Subcutaneous abdominal adipose tissue (tissue), 5 donors: ENCODE data around the gene STAB1.

Experiments
- H3K27ac ChIP-seq: one replicate; pipeline ENCODE4 v1.7.0; 2013; ENCODE audit warnings: low read depth, mild to moderate bottlenecking, inconsistent platforms, low read length, moderate library complexity
- H3K27me3 ChIP-seq, 5 donors: one replicate each; pipeline ENCODE4 v1.7.0; 2013; ENCODE audit warnings: low read length in 5 of 5, inconsistent platforms in 1 of 5; ENCODE audit not compliant: control insufficient read depth in 5 of 5, insufficient read depth in 4 of 5
- H3K36me3 ChIP-seq, 5 donors: one replicate each; pipeline ENCODE4 v1.7.0; 2013; ENCODE audit warnings: low read length in 5 of 5; ENCODE audit not compliant: control insufficient read depth in 5 of 5, insufficient read depth in 5 of 5
- H3K4me1 ChIP-seq, 5 donors: one replicate each; pipeline ENCODE4 v1.7.0; 2013; ENCODE audit warnings: low read length in 5 of 5, mild to moderate bottlenecking in 3 of 5, moderate library complexity in 1 of 5; ENCODE audit not compliant: control insufficient read depth in 5 of 5, insufficient read depth in 5 of 5
- H3K4me3 ChIP-seq, 5 donors: one replicate each; pipeline ENCODE4 v1.7.0; 2013; ENCODE audit warnings: low read length in 5 of 5, low read depth in 1 of 5
- H3K9ac ChIP-seq, 5 donors: one replicate each; pipeline ENCODE4 v1.7.0; 2013; ENCODE audit warnings: low read length in 5 of 5, mild to moderate bottlenecking in 4 of 5, moderate library complexity in 3 of 5
- H3K9me3 ChIP-seq, 5 donors: one replicate each; pipeline ENCODE4 v1.7.0; 2013; ENCODE audit warnings: low read length in 5 of 5; ENCODE audit not compliant: control insufficient read depth in 5 of 5
- donor health status: healthy.
- donor health status: healthy.
- donor health status: healthy.
- donor health status: healthy.
- donor health status: healthy.

STAB1 gene

GRCh38 chr3:52529376-52530333 lies 34.5 kb downstream of the STAB1 start:
- Histone ChIP-seq H3K4me1 (peaks cover 9 to 76% (median 60%) of the 10 kb centered on the region in 5 donors), H3K9me3 (no peaks in the 10 kb centered on the region), H3K36me3 (peaks cover 0 to 37% (median 13%) of the 10 kb centered on the region in 5 donors), H3K9ac (peak overlapping the region in 1 of 5 donors; percentile 4), H3K27ac (peak overlapping the region; percentile 50), H3K4me3 (no peak overlapping the region), H3K27me3 (no peaks in the 10 kb centered on the region)

GRCh38 chr3:52530918-52531826 lies 36.0 kb downstream of the STAB1 start:
- Histone ChIP-seq H3K27ac (peak overlapping the region; percentile 30), H3K36me3 (peaks cover 0 to 24% (median 12%) of the 10 kb centered on the region in 5 donors), H3K4me1 (peaks cover 3 to 73% (median 57%) of the 10 kb centered on the region in 5 donors), H3K4me3 (no peak overlapping the region), H3K9me3 (no peaks in the 10 kb centered on the region), H3K27me3 (no peaks in the 10 kb centered on the region), H3K9ac (no peak overlapping the region)

DNA sequence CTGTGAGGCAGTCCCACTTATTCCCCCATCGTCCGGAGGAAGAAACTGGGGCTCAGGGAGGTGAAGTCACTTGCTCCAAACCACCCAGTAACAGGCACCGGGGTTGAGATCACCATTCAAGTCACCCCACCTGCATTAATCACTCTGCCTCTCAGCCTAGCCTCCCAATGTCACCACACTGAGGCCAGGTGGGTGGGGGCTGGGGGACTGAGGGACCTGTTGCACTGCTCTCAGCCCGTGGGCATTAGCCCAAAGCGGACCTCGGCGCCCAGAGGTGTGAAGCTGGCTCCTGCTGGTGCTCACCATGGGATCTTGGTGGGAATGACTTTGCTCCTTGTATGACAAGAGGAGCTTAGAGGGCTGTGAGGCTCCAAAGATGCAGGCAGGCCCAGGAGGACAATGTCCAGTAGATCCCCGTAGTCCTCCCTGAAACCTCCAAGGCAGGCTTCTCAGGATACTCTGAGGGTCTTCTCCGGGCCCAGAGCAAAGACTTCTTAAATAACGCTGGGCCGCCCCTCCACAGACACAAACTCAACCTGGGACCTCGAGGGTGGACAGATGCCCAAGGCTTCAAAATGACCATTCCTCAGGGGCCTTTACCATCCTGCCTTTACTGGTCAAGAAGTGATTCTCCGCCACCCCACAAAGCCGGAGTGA lies 36.9 kb downstream of the STAB1 start:
- Histone ChIP-seq H3K27me3 (no peaks in the 10 kb centered on the region), H3K9me3 (no peaks in the 10 kb centered on the region), H3K27ac (peak overlapping the region; percentile 30), H3K9ac (no peak overlapping the region), H3K4me1 (peaks cover 5 to 70% (median 55%) of the 10 kb centered on the region in 5 donors), H3K4me3 (peak overlapping the region in 3 of 5 donors; percentile 22 to 72 (median 58)), H3K36me3 (peaks cover 0 to 19% (median 12%) of the 10 kb centered on the region in 5 donors)

DNA sequence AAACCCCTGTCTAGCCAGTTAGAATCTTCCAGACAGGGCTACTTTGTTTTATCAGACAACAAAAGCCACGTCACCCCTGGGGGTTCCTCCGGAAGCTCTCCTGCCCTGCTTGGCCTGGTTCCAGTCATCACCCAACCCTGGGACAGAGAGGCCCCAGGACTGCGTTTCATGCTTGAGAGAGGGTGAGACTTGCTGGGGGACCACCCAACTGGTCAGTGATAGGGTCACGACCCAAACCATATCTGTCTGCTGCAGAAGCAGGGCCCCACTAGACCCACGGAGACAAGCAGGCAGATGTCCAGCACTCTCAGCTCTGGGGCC lies 37.3 kb downstream of the STAB1 start:
- Histone ChIP-seq H3K9me3 (no peaks in the 10 kb centered on the region), H3K4me3 (peak overlapping the region; percentile 39 to 72 (median 55)), H3K9ac (peak overlapping the region in 2 of 5 donors; percentile 41 to 51), H3K4me1 (peaks cover 8 to 73% (median 60%) of the 10 kb centered on the region in 5 donors), H3K36me3 (peaks cover 0 to 14% (median 10%) of the 10 kb centered on the region in 5 donors), H3K27me3 (no peaks in the 10 kb centered on the region), H3K27ac (peak overlapping the region; percentile 30)

- Histone ChIP-seq H3K27me3 (no peaks in the 10 kb centered on the region), H3K27ac (peak overlapping the region; percentile 30), H3K4me3 (peak overlapping the region; percentile 39 to 72 (median 55)), H3K4me1 (peaks cover 11 to 78% (median 66%) of the 10 kb centered on the region in 5 donors), H3K9ac (peak overlapping the region in 4 of 5 donors; percentile 41 to 51 (median 45)), H3K9me3 (no peaks in the 10 kb centered on the region), H3K36me3 (peaks cover 0 to 8% (median 4%) of the 10 kb centered on the region in 5 donors)
Observed at GRCh38 chr3:52532838-52533622, 37.9 kb downstream of the STAB1 start.

GRCh38 chr3:52533623-52534280 lies 38.6 kb downstream of the STAB1 start, which contains the start of gene NT5DC2:
TSS of gene NT5DC2 (minus strand) at chr3:52533857. CDS start at chr3:52533737, 120 bp downstream.
- H3K27ac ChIP-seq, result peak within 1 kb of the TSS; percentile 30

GRCh38 chr3:52534281-52535183 lies 39.4 kb downstream of the STAB1 start:
- Histone ChIP-seq H3K27ac (no peak overlapping the region), H3K36me3 (peaks cover 0 to 3% (median 0%) of the 10 kb centered on the region in 5 donors), H3K9ac (peak overlapping the region in 4 of 5 donors; percentile 35 to 64 (median 44)), H3K9me3 (no peaks in the 10 kb centered on the region), H3K27me3 (no peaks in the 10 kb centered on the region), H3K4me1 (peaks cover 12 to 90% (median 73%) of the 10 kb centered on the region in 5 donors), H3K4me3 (peak overlapping the region in 4 of 5 donors; percentile 50 to 66 (median 54))

More at GRCh38 chr3:52533623-52534280, 38.6 kb downstream of the STAB1 start, which contains the start of gene NT5DC2:
- Histone ChIP-seq H3K36me3 (peaks cover 0 to 4% (median 2%) of the 10 kb centered on the region in 5 donors), H3K4me3 (peak within 1 kb of the TSS in 4 of 5 donors; percentile 51 to 72 (median 56)), H3K9me3 (no peaks in the 10 kb centered on the region), H3K9ac (peak within 1 kb of the TSS in 4 of 5 donors; percentile 41 to 64 (median 45)), H3K27me3 (no peaks in the 10 kb centered on the region), H3K4me1 (peaks cover 12 to 86% (median 71%) of the 10 kb centered on the region in 5 donors)
